GM21717 (cell line): ENCODE measurements around the gene MED15.

Source experiments
- ATAC-seq: cut with Tn5 transposase; IDR thresholded peaks from one replicate; pipeline ENCODE4 v1.9.1; 2021; ENCODE audit warnings: mild to moderate bottlenecking, moderate library complexity; ENCODE audit not compliant: unreplicated experiment

The MED15 gene

DNA sequence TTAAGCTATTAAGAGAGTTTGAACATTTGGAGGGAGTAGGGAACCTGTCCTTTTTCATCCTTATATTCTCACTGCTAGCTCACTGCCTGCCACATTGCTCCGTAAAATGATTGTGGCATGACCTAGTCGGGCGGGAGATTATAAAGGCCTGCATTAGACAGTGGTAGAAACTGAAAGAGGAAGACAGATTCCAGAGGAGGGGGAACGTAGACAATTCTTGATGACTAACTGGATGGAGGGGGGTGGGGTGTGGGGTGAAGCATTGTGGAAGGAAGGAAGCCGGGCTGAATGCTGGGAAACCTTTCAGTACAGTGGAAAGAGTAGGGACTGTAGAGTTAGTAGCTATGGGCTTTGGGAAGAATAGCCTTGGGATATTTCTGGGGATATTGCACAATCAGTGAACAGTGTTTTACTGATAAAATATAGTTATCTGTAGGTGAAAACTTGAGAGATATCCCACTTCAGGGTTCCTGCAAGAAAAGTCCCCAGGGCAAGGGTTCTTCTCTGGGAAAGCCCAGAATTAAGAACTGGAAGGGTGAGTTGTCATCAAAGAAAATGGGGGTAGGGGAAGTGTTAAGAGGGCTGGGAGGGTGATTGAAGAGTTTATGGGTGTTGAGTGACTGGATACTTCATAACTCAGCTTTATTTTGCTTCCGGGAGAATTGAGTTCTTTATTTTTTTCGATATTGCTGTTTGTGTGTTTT is 2.1 kb downstream of the MED15 start:
- no peak for ATAC-seq

- ATAC-seq: no peak
Measured at GRCh38 chr22:20510811-20511577, 3.6 kb downstream of the MED15 start.

DNA sequence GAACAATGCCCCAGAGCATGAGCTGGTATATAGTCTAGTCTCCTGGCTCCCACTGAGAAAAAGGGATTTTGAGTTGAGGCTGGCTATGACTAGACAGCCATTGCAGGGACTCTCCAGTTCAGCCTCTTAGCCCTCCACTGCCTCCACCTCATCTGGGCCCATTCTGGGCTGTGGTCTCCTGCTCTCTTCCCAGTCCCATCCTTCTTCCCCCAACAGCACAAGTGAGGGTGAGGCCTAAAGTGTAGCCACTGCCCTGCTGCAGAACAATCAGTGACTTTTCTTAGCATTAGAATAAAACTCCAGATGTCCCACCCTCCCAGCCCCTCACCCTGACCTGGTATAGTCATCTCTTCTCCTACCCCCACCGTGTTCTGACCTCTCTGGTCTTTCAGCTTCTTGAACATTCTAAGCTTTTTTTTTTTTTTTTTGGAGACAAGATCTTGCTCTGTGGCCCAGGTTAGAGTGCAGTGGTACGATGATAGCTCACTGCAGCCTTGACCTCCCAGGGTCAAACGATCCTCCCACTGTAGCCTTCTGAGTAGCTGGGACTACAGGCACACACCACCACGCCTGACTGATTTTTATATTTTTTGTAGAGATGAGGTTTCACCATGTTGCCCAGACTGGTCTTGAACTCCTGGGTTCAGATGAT is 4.3 kb downstream of the MED15 start:
- no peak for ATAC-seq

- ATAC-seq: no peak
Measured at GRCh38 chr22:20514658-20515406, 7.4 kb downstream of the MED15 start.

GRCh38 chr22:20516399-20516798 is 9.0 kb downstream of the MED15 start:
- ATAC-seq: no peak

GRCh38 chr22:20517422-20517821 is 10.0 kb downstream of the MED15 start:
- no peak for ATAC-seq

GRCh38 chr22:20517841-20518592 is 10.6 kb downstream of the MED15 start:
- ATAC-seq: no peak

GRCh38 chr22:20519558-20519957 is 12.1 kb downstream of the MED15 start:
- no peak for ATAC-seq

- ATAC-seq: no peak
Measured at GRCh38 chr22:20520093-20520511, 12.7 kb downstream of the MED15 start.

DNA sequence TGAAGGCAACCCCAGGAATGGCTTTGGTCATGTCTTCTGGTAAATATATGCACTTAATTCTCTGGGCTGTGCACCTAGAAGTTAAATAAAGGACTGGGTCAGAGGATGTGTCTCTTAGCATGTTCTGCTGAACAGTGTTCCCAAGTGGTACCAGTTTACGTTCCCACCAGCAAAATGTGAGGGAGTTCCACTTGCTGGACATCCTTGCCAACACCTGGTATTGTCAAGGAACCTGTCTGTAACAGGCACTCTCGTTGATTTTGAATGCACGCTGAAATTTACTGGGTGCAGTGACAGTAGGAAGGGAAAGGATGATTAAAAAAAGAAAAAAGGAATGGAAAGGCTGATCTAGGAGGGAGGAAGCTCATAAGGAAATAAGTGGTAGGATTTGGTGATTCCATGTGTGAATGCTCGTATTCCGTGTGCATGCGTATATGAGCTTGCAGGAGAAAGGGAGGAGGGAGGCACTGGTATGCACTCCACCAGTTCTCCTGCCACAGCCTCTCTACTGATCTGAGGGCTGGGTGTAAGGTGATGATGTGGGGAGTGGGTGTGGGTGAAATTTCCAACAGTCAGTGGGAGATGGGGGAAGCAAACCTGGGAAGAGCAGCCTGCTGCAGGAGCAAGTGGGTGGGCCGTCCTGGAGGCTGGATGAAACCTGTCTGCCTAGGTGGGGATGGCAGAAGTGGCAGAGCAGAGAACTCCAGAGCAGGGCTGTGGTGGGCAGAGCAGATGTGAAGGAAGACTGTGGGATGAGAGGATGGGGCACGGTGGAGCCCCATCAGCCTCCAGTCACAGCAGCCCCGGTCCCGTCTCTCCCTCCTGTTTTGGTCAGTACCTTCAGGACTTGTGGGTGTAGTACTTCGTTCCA is 15.0 kb downstream of the MED15 start:
- no peak for ATAC-seq

GRCh38 chr22:20523086-20523983 is 15.9 kb downstream of the MED15 start:
- ATAC-seq: no peak

DNA sequence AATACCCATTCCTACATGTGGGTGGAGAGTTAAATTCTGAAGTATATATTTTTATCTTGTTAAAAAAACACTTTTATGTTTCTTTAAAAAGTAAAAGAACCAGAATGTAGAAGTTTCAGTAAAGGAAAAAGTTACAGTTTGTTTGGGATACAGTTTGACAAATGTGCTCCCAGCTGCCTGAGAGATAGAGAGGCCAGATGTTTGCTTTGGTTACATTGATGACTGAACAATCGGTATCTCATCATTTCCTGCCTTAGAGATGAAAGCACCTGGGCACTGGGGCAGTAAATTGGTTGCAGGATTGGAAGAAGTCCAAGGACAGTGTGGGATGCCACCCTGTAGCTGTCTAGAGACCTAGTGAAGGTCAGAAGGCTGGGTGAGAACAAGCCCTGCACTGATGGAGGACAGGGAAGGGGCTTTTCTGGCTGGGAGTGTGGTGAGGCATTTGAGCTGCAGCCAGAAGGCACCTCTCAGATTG is 16.6 kb downstream of the MED15 start:
- ATAC-seq: no peak

DNA sequence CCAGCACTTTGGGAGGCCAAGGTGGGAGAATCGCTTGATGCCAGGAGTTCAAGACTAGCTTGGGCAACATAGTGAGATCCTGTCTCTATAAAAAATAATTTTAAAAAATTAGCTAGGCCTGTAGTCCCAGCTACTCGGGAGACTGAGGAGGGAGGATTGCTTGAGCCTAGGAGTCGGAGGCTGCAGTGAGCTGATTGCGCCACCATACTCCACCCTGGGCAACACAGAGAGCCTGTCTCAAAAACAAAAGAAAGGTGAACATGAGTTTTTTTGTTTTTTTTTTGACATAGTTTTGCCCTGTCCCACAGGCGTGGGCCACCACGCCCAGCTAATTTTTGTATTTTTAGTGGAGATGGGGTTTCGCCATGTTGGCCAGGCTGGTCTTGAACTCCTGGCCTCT is 17.6 kb downstream of the MED15 start:
- no peak for ATAC-seq

GRCh38 chr22:20526305-20526627 is 18.9 kb downstream of the MED15 start:
- no peak for ATAC-seq

DNA sequence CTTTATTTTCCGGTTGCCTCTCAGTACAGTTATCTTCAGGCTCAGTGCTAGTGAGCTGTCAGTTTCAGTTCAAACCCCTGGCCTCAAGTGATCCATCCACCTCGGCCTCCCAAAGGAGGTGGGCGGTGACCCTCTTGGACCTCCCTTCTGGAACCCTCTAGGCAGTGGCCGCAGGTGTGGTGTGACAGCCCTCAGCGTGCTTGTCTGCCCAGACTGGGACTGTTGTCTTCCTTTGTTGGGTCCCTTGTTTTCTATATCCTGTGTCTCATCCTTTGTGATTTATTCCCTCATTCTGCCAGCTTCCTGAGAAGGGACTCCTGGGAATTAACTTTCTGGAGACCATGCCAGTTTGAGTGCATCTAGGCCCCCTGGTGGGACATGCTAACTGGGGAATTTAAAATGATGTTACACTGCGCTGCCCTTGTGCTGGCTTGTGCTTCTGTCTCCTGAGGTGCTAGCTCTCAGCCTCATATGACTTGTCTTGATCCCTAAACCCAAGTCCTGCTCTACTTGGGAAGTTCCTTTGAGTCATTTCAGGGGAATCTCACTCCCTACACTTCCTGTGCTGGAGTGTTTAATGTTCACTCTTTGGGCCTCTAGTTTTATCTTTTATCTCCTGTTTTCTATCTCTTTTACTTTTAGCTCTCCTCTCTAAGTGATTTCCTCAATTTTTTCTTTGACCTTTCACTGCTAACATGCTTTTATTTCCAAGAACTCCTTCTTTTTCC is 19.4 kb downstream of the MED15 start:
- no peak for ATAC-seq

DNA sequence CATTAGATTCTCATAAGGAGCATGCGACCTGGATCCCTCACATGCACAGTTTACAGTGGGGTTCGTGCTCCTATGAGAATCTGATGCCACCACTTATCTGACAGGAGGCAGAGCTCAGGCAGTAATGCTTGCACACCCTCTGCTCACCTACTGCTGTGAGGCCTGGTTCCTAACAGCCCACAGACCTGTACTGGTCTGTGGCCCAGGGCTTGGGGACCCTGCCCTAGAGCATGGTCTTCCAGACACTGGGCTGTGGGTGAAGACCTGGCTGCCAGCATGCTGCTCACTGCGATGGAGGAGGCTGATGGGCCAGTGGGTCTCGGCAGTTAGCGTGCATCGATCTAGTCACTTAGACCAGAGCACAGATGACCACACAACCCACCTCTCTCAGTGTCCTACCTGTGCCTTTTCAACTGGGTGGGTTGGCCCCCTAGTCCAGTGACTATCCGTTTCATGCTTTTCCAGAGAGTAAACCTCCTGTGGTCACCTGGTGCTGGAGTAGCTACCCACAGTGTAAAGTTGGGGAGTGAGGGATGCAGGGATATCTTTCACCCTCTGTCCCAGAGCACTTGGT is 21.1 kb downstream of the MED15 start:
- no peak for ATAC-seq

DNA sequence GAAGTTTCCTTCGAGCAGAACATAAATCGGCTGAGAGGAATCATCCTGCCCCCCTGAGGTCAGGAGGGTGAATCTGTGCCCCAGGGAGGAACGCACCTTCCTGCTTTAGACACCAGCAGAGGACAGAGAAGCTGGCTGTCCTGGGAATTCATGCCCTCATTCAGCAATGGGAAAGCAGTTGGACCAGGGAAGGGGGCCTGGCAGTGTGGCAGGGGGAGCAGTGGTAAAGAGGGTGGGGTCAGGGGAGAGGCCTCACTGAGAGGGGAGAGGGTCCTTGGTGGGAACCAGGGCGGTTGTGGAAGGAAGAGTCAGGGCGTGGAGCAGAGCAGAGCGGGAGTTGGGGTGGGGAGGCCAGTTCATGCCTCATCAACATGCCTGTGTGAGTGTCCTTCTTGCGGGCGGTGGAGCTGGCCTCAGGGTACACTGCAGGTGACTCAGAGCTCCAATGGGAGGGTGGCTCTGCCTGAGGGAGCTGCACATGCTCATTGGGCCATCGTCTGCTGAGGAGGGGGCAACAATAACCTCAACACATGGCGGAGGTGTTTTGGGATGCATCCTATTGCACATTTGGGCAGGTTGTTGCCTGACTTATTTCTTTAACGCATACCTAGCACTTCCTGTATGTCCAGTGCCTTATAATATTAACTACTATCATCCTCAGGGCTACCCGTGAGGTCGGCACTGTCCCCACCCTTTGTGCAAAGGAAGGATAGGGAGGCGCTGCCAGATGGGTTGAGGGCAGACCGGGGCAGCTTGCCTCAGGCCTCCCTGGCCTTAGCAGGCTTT is 23.2 kb downstream of the MED15 start:
- no peak for ATAC-seq
